Peyer's patch (tissue), 4 donors: ENCODE results near the gene HAO2.
"Not testable (repeated sequence)": the region's sequence is repeated elsewhere in the genome, so short reads cannot be mapped to it uniquely, and the experiment has no call there.

Experiments
- CTCF ChIP-seq, 6 experiments: fragments of 450-650 bp in 4 of 6; fragments of 200-600 bp in 2 of 6; sonication (generic) in 1 of 6; IDR thresholded peaks; one replicate each; pipeline ENCODE4 v1.5.1; 2017 to 2019; ENCODE audit warnings: antibody characterized with exemption in 6 of 6, mild to moderate bottlenecking in 3 of 6, moderate library complexity in 1 of 6
- POLR2A ChIP-seq, 2 donors: fragments of 450-650 bp; IDR thresholded peaks; one replicate each; pipeline ENCODE4 v1.5.1; 2017; ENCODE audit warnings: antibody characterized with exemption in 2 of 2, mild to moderate bottlenecking in 2 of 2, moderate library complexity in 2 of 2

- not testable (repeated sequence) for TF ChIP-seq CTCF, POLR2A (IDR thresholded peaks at IDR 0.05)
Measured at GRCh38 chr1:119377594-119377993, 9.0 kb downstream of the HAO2 start.
